ENCODE data around the gene C1QTNF12.
"Not testable (repeated sequence)": the region's sequence is repeated elsewhere in the genome, so short reads cannot be mapped to it uniquely, and the experiment has no call there.

The C1QTNF12 gene

DNA sequence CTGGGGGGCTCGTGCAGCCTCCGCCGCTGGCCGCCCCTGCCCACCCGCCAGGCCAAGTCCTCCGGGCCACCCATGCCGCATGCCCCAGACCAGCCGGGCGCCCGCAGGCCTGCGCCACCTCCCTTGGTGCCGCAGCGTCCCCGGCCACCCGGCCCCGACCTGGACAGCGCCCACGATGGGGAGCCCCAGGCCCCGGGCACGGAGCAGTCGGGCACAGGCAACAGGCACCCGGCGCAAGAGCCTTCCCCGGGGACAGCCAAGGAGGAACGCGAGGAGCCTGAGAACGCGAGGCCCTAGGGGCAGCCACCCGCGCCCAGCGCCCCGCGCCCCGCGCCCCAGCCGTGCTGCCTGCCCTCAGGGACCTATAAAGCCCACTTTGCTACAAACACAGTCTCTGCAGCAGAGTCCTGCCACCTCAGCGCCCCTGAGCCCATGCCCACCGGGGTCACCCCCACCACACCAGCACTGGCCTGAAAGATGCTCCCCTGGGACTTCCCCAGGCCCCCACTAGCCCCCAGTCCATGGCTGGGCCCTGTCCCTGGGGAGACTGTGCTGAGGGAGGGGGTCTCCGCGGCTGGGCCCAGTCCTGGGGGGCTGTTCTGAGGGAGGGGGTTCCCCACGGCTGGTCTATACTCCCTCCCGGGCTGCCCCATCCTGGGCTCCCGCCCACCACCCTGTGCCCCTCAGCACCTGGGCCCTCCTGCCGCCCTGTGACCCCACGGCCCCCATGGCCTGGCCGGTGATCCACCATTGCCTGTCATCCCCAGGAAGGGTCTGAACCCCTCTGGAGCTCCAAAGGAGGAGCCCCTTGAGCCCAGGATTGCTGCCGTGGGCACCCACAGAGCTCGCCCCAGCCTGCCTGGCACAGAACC lies 48.7 kb downstream of the C1QTNF12 start:
- Histone ChIP-seq H3K18ac (ENCODE audit: low read depth in 1 of 2, low read length in 2 of 2) (peak overlapping the region in 1 of 2 experiments; percentile 2), H3K27me3 (ENCODE audit: control insufficient read depth in 1 of 2, insufficient read depth in 1 of 2, low read length in 2 of 2) (peaks cover 0 to 24% of the 10 kb centered on the region in 2 experiments), H3K9ac (ENCODE audit: low read length) (no peak overlapping the region), H3K27ac (ENCODE audit: low read length, poor library complexity, severe bottlenecking) (no peak overlapping the region), H3K4me2 (ENCODE audit: low read length, poor library complexity, severe bottlenecking) (no peak overlapping the region), H2AK5ac (ENCODE audit: low read length, severe bottlenecking) (peak overlapping the region; percentile 65), H3K23ac (ENCODE audit: low read length in 2 of 2) (no peak overlapping the region), H2BK5ac (ENCODE audit: low read depth, low read length, poor library complexity, severe bottlenecking) (no peak overlapping the region), H3K4ac (ENCODE audit: low read depth in 1 of 2, low read length in 2 of 2) (no peak overlapping the region), H2BK12ac (ENCODE audit: low read length in 2 of 2) (no peak overlapping the region), H4K8ac (ENCODE audit: low read length) (no peak overlapping the region), H2BK15ac (ENCODE audit: low read depth, poor library complexity, severe bottlenecking) (no peak overlapping the region), H3K4me1 (ENCODE audit: control insufficient read depth, insufficient read depth, low read depth, low read length) (peaks cover 22% of the 10 kb centered on the region), H3K79me1 (replicated peaks; ENCODE audit: low read length, poor library complexity, severe bottlenecking) (no peaks in the 10 kb centered on the region), H2AFZ (ENCODE audit: low read depth, low read length) (no peak overlapping the region), H3K9me3 (ENCODE audit: control insufficient read depth, low read length) (peaks cover 8% of the 10 kb centered on the region), H3K36me3 (ENCODE audit: control insufficient read depth in 1 of 2, insufficient read depth in 2 of 2, low read depth in 1 of 2, low read length in 2 of 2) (no peaks in the 10 kb centered on the region), H3K14ac (ENCODE audit: low read length in 2 of 2) (no peak overlapping the region), H4K91ac (ENCODE audit: low read length) (no peak overlapping the region), H3K4me3 (ENCODE audit: insufficient read depth in 1 of 2, low read depth in 1 of 2, low read length in 2 of 2) (no peak overlapping the region), H2BK120ac (ENCODE audit: low read depth, low read length) (no peak overlapping the region)
- 97% methylated on average over 40 of the region's 48 CpGs for WGBS
- DNase-seq, result no peak

DNA sequence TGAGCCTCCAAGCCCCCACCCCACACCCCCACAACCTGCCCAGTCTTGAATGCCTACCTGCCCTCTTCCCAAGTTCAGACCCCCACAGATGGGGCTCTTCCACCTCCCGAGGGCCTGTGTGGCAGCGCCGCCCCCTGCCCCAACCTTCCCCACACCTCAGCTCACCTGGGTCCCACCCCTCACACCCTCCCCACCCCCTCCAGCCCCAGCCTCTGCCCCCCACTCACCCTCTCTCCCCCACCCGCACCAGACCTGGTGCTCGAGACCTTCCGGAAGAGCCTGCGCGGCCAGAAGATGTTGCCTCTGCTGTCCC lies 49.4 kb downstream of the C1QTNF12 start:
- H2BK5ac ChIP-seq (ENCODE audit: low read depth, low read length, poor library complexity, severe bottlenecking), result no peak overlapping the region
- H3K4me1 ChIP-seq (ENCODE audit: control insufficient read depth, insufficient read depth, low read depth, low read length), result peaks cover 22% of the 10 kb centered on the region
- 93% methylated on average over 8 of the region's 8 CpGs for WGBS
- H2AFZ ChIP-seq (ENCODE audit: low read depth, low read length), result no peak overlapping the region
- H3K27me3 ChIP-seq (ENCODE audit: control insufficient read depth in 1 of 2, insufficient read depth in 1 of 2, low read length in 2 of 2), result peaks cover 0 to 23% of the 10 kb centered on the region in 2 experiments
- no peak overlapping the region for H3K14ac ChIP-seq (ENCODE audit: low read length in 2 of 2)
- H3K9ac ChIP-seq (ENCODE audit: low read length), result no peak overlapping the region
- no peak overlapping the region for H2AK5ac ChIP-seq (ENCODE audit: low read length, severe bottlenecking)
- peaks cover 8% of the 10 kb centered on the region for H3K9me3 ChIP-seq (ENCODE audit: control insufficient read depth, low read length)
- no peak overlapping the region for H4K8ac ChIP-seq (ENCODE audit: low read length)
- no peak overlapping the region for H2BK120ac ChIP-seq (ENCODE audit: low read depth, low read length)
- H2BK12ac ChIP-seq (ENCODE audit: low read length in 2 of 2), result no peak overlapping the region
- H3K79me1 ChIP-seq (replicated peaks; ENCODE audit: low read length, poor library complexity, severe bottlenecking), result no peaks in the 10 kb centered on the region
- DNase-seq, result no peak
- no peak overlapping the region for H3K4me3 ChIP-seq (ENCODE audit: insufficient read depth in 1 of 2, low read depth in 1 of 2, low read length in 2 of 2)
- H3K4ac ChIP-seq (ENCODE audit: low read depth in 1 of 2, low read length in 2 of 2), result no peak overlapping the region
- H3K27ac ChIP-seq (ENCODE audit: low read length, poor library complexity, severe bottlenecking), result no peak overlapping the region
- H3K18ac ChIP-seq (ENCODE audit: low read depth in 1 of 2, low read length in 2 of 2), result no peak overlapping the region
- H4K91ac ChIP-seq (ENCODE audit: low read length), result no peak overlapping the region
- H2BK15ac ChIP-seq (ENCODE audit: low read depth, poor library complexity, severe bottlenecking), result no peak overlapping the region
- no peak overlapping the region for H3K4me2 ChIP-seq (ENCODE audit: low read length, poor library complexity, severe bottlenecking)
- H3K36me3 ChIP-seq (ENCODE audit: control insufficient read depth in 1 of 2, insufficient read depth in 2 of 2, low read depth in 1 of 2, low read length in 2 of 2), result no peaks in the 10 kb centered on the region
- no peak overlapping the region for H3K23ac ChIP-seq (ENCODE audit: low read length in 2 of 2)

DNA sequence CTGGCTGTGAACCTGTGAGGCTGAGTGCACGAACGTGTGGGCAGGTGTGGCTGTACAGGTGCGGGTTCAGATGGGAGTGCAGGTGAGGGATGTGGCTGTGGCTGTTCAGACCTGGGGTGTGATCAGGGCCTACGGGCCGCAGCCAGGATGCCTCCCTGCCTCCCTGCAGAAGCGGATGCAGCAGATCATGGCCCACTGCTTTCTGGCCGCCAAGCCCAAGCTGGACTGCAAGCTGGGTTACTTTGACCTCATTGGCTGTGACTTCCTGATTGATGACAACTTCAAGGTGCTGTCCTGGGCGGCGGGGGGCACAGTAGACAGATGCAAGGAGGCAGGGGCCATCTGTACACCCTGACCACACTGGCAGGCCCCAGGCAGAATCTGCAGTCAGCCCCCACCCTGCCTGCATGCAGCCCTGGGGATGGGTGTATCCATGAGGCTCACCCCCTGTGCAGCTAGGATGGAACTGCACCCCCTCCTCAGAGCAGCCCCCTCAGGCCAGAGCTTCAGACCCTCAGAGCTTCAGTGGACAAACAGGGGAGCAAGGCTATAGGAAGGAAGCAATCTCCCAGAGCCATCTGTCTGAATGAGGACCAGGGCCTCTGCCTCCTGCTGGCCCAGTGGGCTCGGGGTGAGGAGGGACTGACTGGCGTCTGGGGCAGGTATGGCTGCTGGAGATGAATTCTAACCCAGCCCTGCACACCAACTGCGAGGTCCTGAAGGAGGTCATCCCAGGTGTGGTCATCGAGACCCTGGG lies 49.9 kb downstream of the C1QTNF12 start:
- H2BK120ac ChIP-seq (ENCODE audit: low read depth, low read length), result no peak overlapping the region
- peaks cover 8% of the 10 kb centered on the region for H3K9me3 ChIP-seq (ENCODE audit: control insufficient read depth, low read length)
- no peak overlapping the region for H2BK5ac ChIP-seq (ENCODE audit: low read depth, low read length, poor library complexity, severe bottlenecking)

DNA sequence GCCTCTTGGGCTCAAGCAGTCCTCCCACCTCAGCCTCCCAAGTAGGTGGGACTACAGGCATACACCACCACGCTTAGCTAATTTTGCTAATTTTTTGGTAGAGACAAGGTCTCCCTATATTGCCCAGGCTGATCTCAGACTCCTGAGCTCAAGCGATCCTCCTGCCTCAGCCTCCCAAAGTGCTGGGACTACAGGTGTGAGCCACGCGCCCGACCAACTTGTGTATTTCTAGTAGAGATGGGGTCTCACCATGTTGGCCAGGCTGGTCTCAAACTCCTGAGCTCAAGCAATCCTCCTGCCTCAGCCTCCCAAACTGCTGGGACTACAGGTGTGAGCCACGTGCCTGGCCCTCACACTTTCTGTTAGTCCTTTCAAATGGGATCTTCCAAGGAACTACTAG lies 50.8 kb downstream of the C1QTNF12 start:
- H2BK5ac ChIP-seq (ENCODE audit: low read depth, low read length, poor library complexity, severe bottlenecking); H4K91ac ChIP-seq (ENCODE audit: low read length); H3K9ac ChIP-seq (ENCODE audit: low read length); H3K36me3 ChIP-seq (ENCODE audit: control insufficient read depth in 1 of 2, insufficient read depth in 2 of 2, low read depth in 1 of 2, low read length in 2 of 2); H3K14ac ChIP-seq (ENCODE audit: low read length in 2 of 2); H3K9me3 ChIP-seq (ENCODE audit: control insufficient read depth, low read length); H2BK12ac ChIP-seq (ENCODE audit: low read length in 2 of 2); H3K79me1 ChIP-seq (replicated peaks; ENCODE audit: low read length, poor library complexity, severe bottlenecking); H3K4me3 ChIP-seq (ENCODE audit: insufficient read depth in 1 of 2, low read depth in 1 of 2, low read length in 2 of 2); H2AFZ ChIP-seq (ENCODE audit: low read depth, low read length); H3K27ac ChIP-seq (ENCODE audit: low read length, poor library complexity, severe bottlenecking); H3K4me2 ChIP-seq (ENCODE audit: low read length, poor library complexity, severe bottlenecking); DNase-seq; H2AK5ac ChIP-seq (ENCODE audit: low read length, severe bottlenecking); H2BK15ac ChIP-seq (ENCODE audit: low read depth, poor library complexity, severe bottlenecking); H3K23ac ChIP-seq (ENCODE audit: low read length in 2 of 2); H4K8ac ChIP-seq (ENCODE audit: low read length); H3K18ac ChIP-seq (ENCODE audit: low read depth in 1 of 2, low read length in 2 of 2); H2BK120ac ChIP-seq (ENCODE audit: low read depth, low read length); H3K4ac ChIP-seq (ENCODE audit: low read depth in 1 of 2, low read length in 2 of 2): not testable (repeated sequence)
- Histone ChIP-seq H3K4me1 (ENCODE audit: control insufficient read depth, insufficient read depth, low read depth, low read length) (peaks cover 14% of the 10 kb centered on the region), H3K27me3 (ENCODE audit: control insufficient read depth in 1 of 2, insufficient read depth in 1 of 2, low read length in 2 of 2) (peaks cover 0 to 21% of the 10 kb centered on the region in 2 experiments)
- WGBS, result 94% methylated on average over 5 of the region's 6 CpGs

More for the DNA sequence above, 49.9 kb downstream of the C1QTNF12 start:
- H2AFZ ChIP-seq (ENCODE audit: low read depth, low read length), result no peak overlapping the region
- H4K91ac ChIP-seq (ENCODE audit: low read length), result no peak overlapping the region
- no peak overlapping the region for H3K4ac ChIP-seq (ENCODE audit: low read depth in 1 of 2, low read length in 2 of 2)
- H3K27me3 ChIP-seq (ENCODE audit: control insufficient read depth in 1 of 2, insufficient read depth in 1 of 2, low read length in 2 of 2), result peaks cover 0 to 23% of the 10 kb centered on the region in 2 experiments
- H3K18ac ChIP-seq (ENCODE audit: low read depth in 1 of 2, low read length in 2 of 2), result no peak overlapping the region
- H3K79me1 ChIP-seq (replicated peaks; ENCODE audit: low read length, poor library complexity, severe bottlenecking), result no peaks in the 10 kb centered on the region
- H2BK15ac ChIP-seq (ENCODE audit: low read depth, poor library complexity, severe bottlenecking), result no peak overlapping the region
- 85% methylated on average over 13 of the region's 13 CpGs for WGBS
- no peak overlapping the region for H3K27ac ChIP-seq (ENCODE audit: low read length, poor library complexity, severe bottlenecking)
- H3K9ac ChIP-seq (ENCODE audit: low read length), result no peak overlapping the region
- no peak overlapping the region for H2AK5ac ChIP-seq (ENCODE audit: low read length, severe bottlenecking)
- no peak overlapping the region for H3K14ac ChIP-seq (ENCODE audit: low read length in 2 of 2)
- peaks cover 22% of the 10 kb centered on the region for H3K4me1 ChIP-seq (ENCODE audit: control insufficient read depth, insufficient read depth, low read depth, low read length)
- no peaks in the 10 kb centered on the region for H3K36me3 ChIP-seq (ENCODE audit: control insufficient read depth in 1 of 2, insufficient read depth in 2 of 2, low read depth in 1 of 2, low read length in 2 of 2)
- no peak for DNase-seq
- no peak overlapping the region for H3K4me2 ChIP-seq (ENCODE audit: low read length, poor library complexity, severe bottlenecking)
- H2BK12ac ChIP-seq (ENCODE audit: low read length in 2 of 2), result no peak overlapping the region
- H4K8ac ChIP-seq (ENCODE audit: low read length), result no peak overlapping the region
- H3K23ac ChIP-seq (ENCODE audit: low read length in 2 of 2), result no peak overlapping the region
- H3K4me3 ChIP-seq (ENCODE audit: insufficient read depth in 1 of 2, low read depth in 1 of 2, low read length in 2 of 2), result no peak overlapping the region

Measured in mesenchymal stem cell (in vitro differentiated cells and primary cell).